ENCODE data around the gene DGCR8. TPM values are rescaled to one million over a fixed set of nuclear protein-coding genes. Genes with fewer than 3 reads are reported as not detected.
"Not testable (repeated sequence)": the region's sequence is repeated elsewhere in the genome, so short reads cannot be mapped to it uniquely, and the experiment has no call there.

Gene DGCR8
- polyA plus RNA-seq, 2 of the 4 experiments (the other 2 are of a cell fraction) = 18.1 to 21.3 TPM

DNA sequence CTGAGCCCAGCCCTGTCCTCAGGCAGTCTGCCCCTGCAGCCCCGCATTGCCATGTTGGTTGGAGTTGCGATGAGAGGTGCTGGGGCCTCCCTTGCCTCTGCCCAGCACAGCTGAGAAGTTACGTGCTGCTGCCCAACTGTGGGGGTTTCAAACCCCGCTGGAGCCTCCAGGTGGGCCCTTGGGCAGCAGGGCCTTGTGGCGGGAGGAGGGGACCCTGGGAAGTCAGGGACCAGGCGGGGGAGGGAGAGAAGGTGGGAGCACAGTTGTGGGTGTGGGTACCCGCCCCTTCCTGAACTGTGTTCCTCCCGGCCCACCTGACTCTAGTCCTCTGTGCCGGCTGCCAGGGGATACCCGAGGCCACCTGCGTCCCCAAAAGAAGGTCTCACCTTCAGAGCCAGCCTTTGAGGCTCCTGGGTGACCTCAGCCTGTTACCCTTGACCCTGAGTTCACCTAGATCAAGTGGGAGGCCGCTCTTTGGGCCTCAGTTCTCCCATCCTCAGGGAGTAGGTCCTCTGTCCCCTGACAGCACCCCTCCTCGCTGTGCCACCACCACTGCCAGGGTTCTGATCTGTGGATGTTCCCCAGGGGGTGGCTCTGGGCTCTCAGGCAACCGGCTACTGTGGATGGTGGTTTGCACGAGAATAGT, 78.5 kb downstream of the DGCR8 start:
- POLR2A ChIA-PET = no interaction called here
- TF ChIP-seq MAFK (IDR thresholded peaks at IDR 0.05; ENCODE audit: partially characterized antibody) = no peak
- Histone ChIP-seq H3K4me3 (no peak overlapping the region), H3K4me1 (no peaks in the 10 kb centered on the region), H3K9me3 (no peaks in the 10 kb centered on the region), H3K27ac (no peak overlapping the region), H3K4me2 (no peak overlapping the region)
- FAIRE-seq = no peak
- no peak for ATAC-seq
- 66% methylated on average over 4 of the region's 15 CpGs for WGBS (ENCODE audit: missing lambda C conversion rate)
- DNase-seq (ENCODE audit: low read depth in 1 of 2, low spot score in 1 of 2) = no peak
- CTCF ChIA-PET = interaction anchor here (2.3 kb wide), 1 partner anchor 127 kb away, joined by 15 read pairs; no protein-coding TSS in a partner anchor

DNA sequence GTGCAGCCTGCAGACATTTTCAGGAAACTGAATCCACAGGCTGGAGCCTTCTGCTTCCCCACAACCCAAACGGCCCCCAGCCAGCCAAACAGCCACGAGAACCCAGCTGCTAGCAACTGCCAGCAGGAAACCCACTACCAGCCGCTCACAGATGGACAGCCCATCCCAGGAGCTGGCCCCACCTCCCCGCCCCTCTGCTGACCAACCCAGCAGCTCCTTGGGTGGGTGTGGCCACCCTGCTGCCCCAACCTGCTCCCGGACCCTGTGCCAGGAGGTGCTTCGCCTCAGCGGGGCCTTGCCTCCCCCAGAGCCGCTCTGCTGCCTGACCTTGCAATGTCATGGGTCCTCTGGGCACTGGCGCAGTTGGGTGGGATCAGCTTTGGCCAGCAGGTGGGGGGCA, 79.0 kb downstream of the DGCR8 start:
- H3K4me3 ChIP-seq = no peak overlapping the region
- H3K27ac ChIP-seq = no peak overlapping the region
- ChIA-PET CTCF (interaction anchor here (1.3 to 2.3 kb wide), 2 partner anchors 80 to 126 kb away, joined by 3 to 15 read pairs; no protein-coding TSS in a partner anchor), POLR2A (no interaction called here)
- ATAC-seq (0 out of 6 replicates have a peak, but pooled peaks of 1 of the 2 experiments have one; percentile 17), FAIRE-seq (no peak), DNase-seq (ENCODE audit: low read depth in 1 of 2, low spot score in 1 of 2) (no peak)
- no peak overlapping the region for H3K4me2 ChIP-seq
- H3K9me3 ChIP-seq = no peaks in the 10 kb centered on the region
- no peaks in the 10 kb centered on the region for H3K4me1 ChIP-seq
- whole genome bisulfite sequencing (ENCODE audit: missing lambda C conversion rate) = 100% methylated on average over 1 of the region's 9 CpGs
- TF ChIP-seq, protein P1, sequence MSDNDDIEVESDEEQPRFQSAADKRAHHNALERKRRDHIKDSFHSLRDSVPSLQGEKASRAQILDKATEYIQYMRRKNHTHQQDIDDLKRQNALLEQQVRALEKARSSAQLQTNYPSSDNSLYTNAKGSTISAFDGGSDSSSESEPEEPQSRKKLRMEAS (IDR thresholded peaks at IDR 0.05) = no peak
- no peak for TF ChIP-seq TFCP2L1 (CRISPR knock-in tag; IDR thresholded peaks at IDR 0.05)
- TF ChIP-seq EHF (CRISPR knock-in tag; IDR thresholded peaks at IDR 0.05) = no peak
- TF ChIP-seq HOXA7 (CRISPR knock-in tag; IDR thresholded peaks at IDR 0.05) = no peak
- TF ChIP-seq FOSB (CRISPR knock-in tag; IDR thresholded peaks at IDR 0.05) = no peak
- TF ChIP-seq MAZ (IDR thresholded peaks at IDR 0.05; ENCODE audit: borderline replicate concordance, low read depth, low read length) = no peak
- TF ChIP-seq, protein P2, sequence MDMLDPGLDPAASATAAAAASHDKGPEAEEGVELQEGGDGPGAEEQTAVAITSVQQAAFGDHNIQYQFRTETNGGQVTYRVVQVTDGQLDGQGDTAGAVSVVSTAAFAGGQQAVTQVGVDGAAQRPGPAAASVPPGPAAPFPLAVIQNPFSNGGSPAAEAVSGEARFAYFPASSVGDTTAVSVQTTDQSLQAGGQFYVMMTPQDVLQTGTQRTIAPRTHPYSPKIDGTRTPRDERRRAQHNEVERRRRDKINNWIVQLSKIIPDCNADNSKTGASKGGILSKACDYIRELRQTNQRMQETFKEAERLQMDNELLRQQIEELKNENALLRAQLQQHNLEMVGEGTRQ (IDR thresholded peaks at IDR 0.05) = no peak
- TF ChIP-seq, protein P3, sequence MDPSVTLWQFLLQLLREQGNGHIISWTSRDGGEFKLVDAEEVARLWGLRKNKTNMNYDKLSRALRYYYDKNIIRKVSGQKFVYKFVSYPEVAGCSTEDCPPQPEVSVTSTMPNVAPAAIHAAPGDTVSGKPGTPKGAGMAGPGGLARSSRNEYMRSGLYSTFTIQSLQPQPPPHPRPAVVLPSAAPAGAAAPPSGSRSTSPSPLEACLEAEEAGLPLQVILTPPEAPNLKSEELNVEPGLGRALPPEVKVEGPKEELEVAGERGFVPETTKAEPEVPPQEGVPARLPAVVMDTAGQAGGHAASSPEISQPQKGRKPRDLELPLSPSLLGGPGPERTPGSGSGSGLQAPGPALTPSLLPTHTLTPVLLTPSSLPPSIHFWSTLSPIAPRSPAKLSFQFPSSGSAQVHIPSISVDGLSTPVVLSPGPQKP (IDR thresholded peaks at IDR 0.05; ENCODE audit: low read depth, low read length) = no peak

DNA sequence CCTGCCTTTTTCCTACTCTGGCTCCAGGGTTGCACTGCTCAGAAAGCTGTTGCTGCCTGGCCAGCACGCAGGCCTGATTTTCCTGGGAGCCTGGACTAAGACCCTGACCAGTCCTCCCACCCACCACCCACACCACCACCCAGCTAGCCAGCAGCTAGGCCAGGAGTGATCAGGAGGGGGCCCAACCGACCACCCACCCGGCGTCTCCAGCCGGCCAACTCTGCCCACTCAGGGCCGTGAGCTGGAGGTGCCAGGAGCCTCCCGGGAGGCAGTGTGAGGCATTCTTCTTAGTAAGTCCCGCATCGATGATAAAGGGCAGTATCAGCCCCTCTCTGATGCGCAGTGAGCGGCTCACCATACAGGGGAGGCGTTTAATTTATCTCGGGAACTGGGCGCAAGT, 79.5 kb downstream of the DGCR8 start:
- H3K4me3 ChIP-seq; POLR2A ChIA-PET; H3K27ac ChIP-seq; H3K4me2 ChIP-seq; DNase-seq (ENCODE audit: low read depth in 1 of 2, low spot score in 1 of 2); H3K4me1 ChIP-seq; H3K9me3 ChIP-seq; FAIRE-seq; ATAC-seq: not testable (repeated sequence)
- WGBS (ENCODE audit: missing lambda C conversion rate) = 80% methylated on average over 5 of the region's 14 CpGs
- CTCF ChIA-PET = interaction anchor here (0.8 to 2.3 kb wide), 3 partner anchors 79 to 126 kb away, joined by 3 to 15 read pairs (median 3); no protein-coding TSS in a partner anchor

DNA sequence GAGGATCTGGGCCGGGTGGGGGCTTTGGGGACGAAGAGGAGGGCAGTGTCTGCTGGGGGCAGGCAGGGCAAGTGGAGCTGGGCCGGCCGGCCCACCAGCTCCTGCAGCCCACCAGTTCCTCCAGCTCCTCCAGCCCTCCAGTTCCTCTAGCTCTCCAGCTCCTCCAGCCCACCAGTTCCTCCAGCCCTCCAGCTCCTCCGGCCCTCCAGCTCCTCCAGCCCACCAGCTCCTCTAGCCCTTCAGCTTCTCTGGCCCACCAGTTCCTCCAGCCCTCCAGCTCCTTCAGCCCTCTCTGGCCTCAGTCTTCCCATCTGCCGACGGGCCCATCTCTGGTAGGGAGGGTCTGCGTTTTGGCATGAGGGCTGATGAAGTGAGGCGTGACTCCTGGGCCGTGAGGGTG, 80.0 kb downstream of the DGCR8 start:
- Histone ChIP-seq H3K4me3 (no peak overlapping the region), H3K9me3 (no peaks in the 10 kb centered on the region), H3K4me1 (no peaks in the 10 kb centered on the region), H3K27ac (no peak overlapping the region), H3K4me2 (no peak overlapping the region)
- FAIRE-seq = no peak
- TF ChIP-seq FOSB (CRISPR knock-in tag; IDR thresholded peaks at IDR 0.05) (no peak), TP53 (CRISPR knock-in tag; IDR thresholded peaks at IDR 0.05) (no peak)
- ATAC-seq = no peak
- no peak for DNase-seq (ENCODE audit: low read depth in 1 of 2, low spot score in 1 of 2)
- ChIA-PET CTCF (interaction anchor here (0.8 to 2.3 kb wide), 3 partner anchors 79 to 126 kb away, joined by 3 to 15 read pairs (median 3); no protein-coding TSS in a partner anchor), POLR2A (no interaction called here)
- WGBS (ENCODE audit: missing lambda C conversion rate) = 69% methylated on average over 9 of the region's 10 CpGs

Small RNAs within 50 kb of the gene (small RNA-seq; reads per million reads assigned to genes)
- gene MIR185 (42.2 to 1,732 (median 1,189) reads per million in 6 experiments), gene MIR6816 (0 reads per million in 6 experiments), gene RF00017 (0 reads per million in 6 experiments), gene RF00599 (0 reads per million in 6 experiments)

Other genes with a start within 250 kb of the DGCR8 start
- 1.6 and 1.8 TPM in 2 replicates for gene GNB1L, start 225.4 kb upstream of the DGCR8 start, polyA plus RNA-seq (2011; rRNA removed)
- gene GNB1L, start 225.4 kb upstream of the DGCR8 start, polyA plus RNA-seq (2017; fragmentation: RNase III; extraction: RNeasy Plus Mini Kit Qiagen cat#74134 plus additional on column Dnase treatment) = 8.2 to 10.3 TPM (median 8.9 TPM) in 3 replicates
- 4.4 and 4.5 TPM in 2 replicates for gene RTL10, start 225.4 kb upstream of the DGCR8 start, polyA plus RNA-seq (2011; rRNA removed)
- gene RTL10, start 225.4 kb upstream of the DGCR8 start, polyA plus RNA-seq (2017; fragmentation: RNase III; extraction: RNeasy Plus Mini Kit Qiagen cat#74134 plus additional on column Dnase treatment) = 5.1 to 5.3 TPM (median 5.1 TPM) in 3 replicates
- gene COMT, start 138.5 kb upstream of the DGCR8 start, polyA plus RNA-seq (2011; rRNA removed) = 69.5 and 72.3 TPM in 2 replicates
- 113 to 135 TPM (median 125 TPM) in 3 replicates for gene COMT, start 138.5 kb upstream of the DGCR8 start, polyA plus RNA-seq (2017; fragmentation: RNase III; extraction: RNeasy Plus Mini Kit Qiagen cat#74134 plus additional on column Dnase treatment)
- gene TXNRD2, start 138.4 kb upstream of the DGCR8 start, polyA plus RNA-seq (2011; rRNA removed) = 15.5 and 16.3 TPM in 2 replicates
- gene TXNRD2, start 138.4 kb upstream of the DGCR8 start, polyA plus RNA-seq (2017; fragmentation: RNase III; extraction: RNeasy Plus Mini Kit Qiagen cat#74134 plus additional on column Dnase treatment) = 25.6 to 29.3 TPM (median 25.6 TPM) in 3 replicates
- 0.81 and 1.1 TPM in 2 replicates for gene ARVCF, start 63.4 kb upstream of the DGCR8 start, polyA plus RNA-seq (2011; rRNA removed)
- 1.2 to 2.1 TPM (median 1.9 TPM) in 3 replicates for gene ARVCF, start 63.4 kb upstream of the DGCR8 start, polyA plus RNA-seq (2017; fragmentation: RNase III; extraction: RNeasy Plus Mini Kit Qiagen cat#74134 plus additional on column Dnase treatment)
- 13.2 and 15.0 TPM in 2 replicates for gene TANGO2, start 59.1 kb upstream of the DGCR8 start, polyA plus RNA-seq (2011; rRNA removed)
- gene TANGO2, start 59.1 kb upstream of the DGCR8 start, polyA plus RNA-seq (2017; fragmentation: RNase III; extraction: RNeasy Plus Mini Kit Qiagen cat#74134 plus additional on column Dnase treatment) = 13.5 to 14.1 TPM (median 13.8 TPM) in 3 replicates
- 197 and 239 TPM in 2 replicates for gene RANBP1, start 35.9 kb downstream of the DGCR8 start, polyA plus RNA-seq (2011; rRNA removed)
- gene RANBP1, start 35.9 kb downstream of the DGCR8 start, polyA plus RNA-seq (2017; fragmentation: RNase III; extraction: RNeasy Plus Mini Kit Qiagen cat#74134 plus additional on column Dnase treatment) = 325 to 369 TPM (median 338 TPM) in 3 replicates
- 11.6 and 12.3 TPM in 2 replicates for gene TRMT2A, start 37.0 kb downstream of the DGCR8 start, polyA plus RNA-seq (2011; rRNA removed)
- 24.1 to 28.8 TPM (median 26.8 TPM) in 3 replicates for gene TRMT2A, start 37.0 kb downstream of the DGCR8 start, polyA plus RNA-seq (2017; fragmentation: RNase III; extraction: RNeasy Plus Mini Kit Qiagen cat#74134 plus additional on column Dnase treatment)
- gene ZDHHC8, start 51.6 kb downstream of the DGCR8 start, polyA plus RNA-seq (2011; rRNA removed) = 5.3 and 7.2 TPM in 2 replicates
- 24.2 to 29.0 TPM (median 28.1 TPM) in 3 replicates for gene ZDHHC8, start 51.6 kb downstream of the DGCR8 start, polyA plus RNA-seq (2017; fragmentation: RNase III; extraction: RNeasy Plus Mini Kit Qiagen cat#74134 plus additional on column Dnase treatment)
- gene CCDC188, start 70.8 kb downstream of the DGCR8 start, polyA plus RNA-seq (2011; rRNA removed) = not detected in 2 replicates
- gene CCDC188, start 70.8 kb downstream of the DGCR8 start, polyA plus RNA-seq (2017; fragmentation: RNase III; extraction: RNeasy Plus Mini Kit Qiagen cat#74134 plus additional on column Dnase treatment) = not detected in 3 replicates
- gene RTN4R, start 188.1 kb downstream of the DGCR8 start, polyA plus RNA-seq (2011; rRNA removed) = 1.0 and 1.2 TPM in 2 replicates
- 2.1 to 2.8 TPM (median 2.7 TPM) in 3 replicates for gene RTN4R, start 188.1 kb downstream of the DGCR8 start, polyA plus RNA-seq (2017; fragmentation: RNase III; extraction: RNeasy Plus Mini Kit Qiagen cat#74134 plus additional on column Dnase treatment)
- gene DGCR6L, start 239.8 kb downstream of the DGCR8 start, polyA plus RNA-seq (2011; rRNA removed) = 15.5 and 17.9 TPM in 2 replicates
- gene DGCR6L, start 239.8 kb downstream of the DGCR8 start, polyA plus RNA-seq (2017; fragmentation: RNase III; extraction: RNeasy Plus Mini Kit Qiagen cat#74134 plus additional on column Dnase treatment) = 23.1 to 27.0 TPM (median 26.1 TPM) in 3 replicates

Data from A549 (cell line).